Endothelial cell of umbilical vein (primary cell): ENCODE results near the gene CCNE1.

Source experiments
- CTCF ChIP-seq, 2 donors: IDR thresholded peaks; 1 replicate in 1 of 2; 2 replicates in 1 of 2; pipeline ENCODE4 v1.5.1; 2011; ENCODE audit warnings: low read length in 2 of 2, mild to moderate bottlenecking in 2 of 2, moderate library complexity in 2 of 2, control low read depth in 1 of 2, inconsistent platforms in 1 of 2, low read depth in 1 of 2; ENCODE audit not compliant: insufficient read depth in 1 of 2; ENCODE audit errors: extremely low read depth in 1 of 2
- EZH2 ChIP-seq: IDR thresholded peaks from 2 replicates; pipeline ENCODE4 v1.6.1; 2012; ENCODE audit warnings: borderline replicate concordance, low read depth, mild to moderate bottlenecking, moderate library complexity, low read length, inconsistent platforms; ENCODE audit not compliant: severe bottlenecking
- FOS ChIP-seq: IDR thresholded peaks from 2 replicates; pipeline ENCODE4 v1.6.1; 2011; ENCODE audit warnings: mild to moderate bottlenecking, low read length, moderate library complexity, borderline replicate concordance; ENCODE audit not compliant: insufficient read depth
- MAX ChIP-seq: IDR thresholded peaks from 2 replicates; pipeline ENCODE4 v1.6.1; 2011; ENCODE audit not compliant: insufficient read depth, insufficient read length
- POLR2A ChIP-seq: IDR thresholded peaks from 2 replicates; pipeline ENCODE4 v1.6.1; 2012; ENCODE audit warnings: low read depth, mild to moderate bottlenecking, control low read depth, low read length
- POLR2AphosphoS5 ChIP-seq: IDR thresholded peaks from 2 replicates; pipeline ENCODE4 v1.6.1; 2012; ENCODE audit warnings: low read depth, mild to moderate bottlenecking, control low read depth, low read length, moderate library complexity; ENCODE audit not compliant: insufficient read depth

- TF ChIP-seq EZH2 (no peak), POLR2AphosphoS5 (no peak), CTCF (IDR thresholded peaks at IDR 0.05; ENCODE audit: extremely low read depth in 1 of 2, insufficient read depth in 1 of 2, low read depth in 1 of 2, low read length in 2 of 2) (no peak), MAX (no peak), POLR2A (no peak), FOS (no peak)
Observed at GRCh38 chr19:29841209-29841558, 29.4 kb downstream of the CCNE1 start.
